Hematopoietic multipotent progenitor cell treated with erythropoietin and hydrocortisone succinate and interleukin-3 and kit ligand, for 4 days (in vitro differentiated cells): ENCODE data around the gene NBDY.

ENCODE experiments used
- DNase-seq: peaks from one replicate; pipeline ENCODE4 v3.0.0-alpha.2; 2015

NBDY gene

GRCh38 chrX:56786889-56787733 lies 58.1 kb downstream of the NBDY start:
- no peak for DNase-seq

DNA sequence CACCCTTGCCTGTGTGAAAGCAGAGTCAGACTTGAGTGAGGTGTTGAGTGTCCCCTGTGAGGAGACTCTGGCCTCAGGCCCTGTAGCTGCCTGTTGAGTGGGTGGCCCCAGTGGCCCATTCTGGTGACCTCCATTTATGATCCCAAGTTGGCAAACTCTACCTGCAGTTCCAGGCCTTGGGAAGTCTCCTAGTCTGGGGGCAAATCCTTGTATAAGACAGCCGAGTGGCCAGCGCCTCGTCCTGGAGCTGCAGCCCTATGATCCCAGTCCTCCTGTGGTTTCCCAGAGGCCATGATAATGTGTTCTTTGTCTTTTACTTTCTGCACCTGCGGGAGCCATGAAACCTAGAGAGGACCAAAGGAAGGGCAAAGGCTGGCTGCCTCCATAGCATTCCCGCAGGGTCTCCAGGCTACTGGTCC lies 58.7 kb downstream of the NBDY start:
- DNase-seq: no peak

GRCh38 chrX:56788229-56788628 lies 59.2 kb downstream of the NBDY start:
- no peak for DNase-seq

DNA sequence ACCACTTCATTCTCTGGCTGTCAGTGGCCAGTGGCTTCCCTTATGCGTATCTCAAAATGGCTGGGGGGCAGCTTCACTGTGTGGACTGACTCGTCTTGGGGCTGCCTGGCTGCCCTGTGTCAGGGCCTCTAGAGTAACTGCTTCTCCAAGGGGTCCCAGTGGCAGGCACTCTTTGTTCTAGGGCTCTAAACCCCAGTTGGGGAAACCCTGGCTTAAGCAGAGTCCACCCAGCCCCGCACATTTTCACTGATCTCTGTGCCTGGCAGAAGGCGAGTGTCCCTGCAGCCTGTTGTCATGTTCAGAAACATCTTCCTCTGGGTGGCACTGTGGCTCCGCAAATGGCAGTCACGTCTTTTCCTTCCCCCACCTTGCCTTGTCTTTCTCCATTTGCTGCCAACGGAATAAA lies 59.7 kb downstream of the NBDY start:
- peak; percentile 78 for DNase-seq

GRCh38 chrX:56789518-56790070 lies 60.6 kb downstream of the NBDY start:
- DNase-seq: no peak

GRCh38 chrX:56790778-56791177 lies 61.7 kb downstream of the NBDY start:
- no peak for DNase-seq

GRCh38 chrX:56791456-56791855 lies 62.4 kb downstream of the NBDY start:
- DNase-seq: no peak

DNA sequence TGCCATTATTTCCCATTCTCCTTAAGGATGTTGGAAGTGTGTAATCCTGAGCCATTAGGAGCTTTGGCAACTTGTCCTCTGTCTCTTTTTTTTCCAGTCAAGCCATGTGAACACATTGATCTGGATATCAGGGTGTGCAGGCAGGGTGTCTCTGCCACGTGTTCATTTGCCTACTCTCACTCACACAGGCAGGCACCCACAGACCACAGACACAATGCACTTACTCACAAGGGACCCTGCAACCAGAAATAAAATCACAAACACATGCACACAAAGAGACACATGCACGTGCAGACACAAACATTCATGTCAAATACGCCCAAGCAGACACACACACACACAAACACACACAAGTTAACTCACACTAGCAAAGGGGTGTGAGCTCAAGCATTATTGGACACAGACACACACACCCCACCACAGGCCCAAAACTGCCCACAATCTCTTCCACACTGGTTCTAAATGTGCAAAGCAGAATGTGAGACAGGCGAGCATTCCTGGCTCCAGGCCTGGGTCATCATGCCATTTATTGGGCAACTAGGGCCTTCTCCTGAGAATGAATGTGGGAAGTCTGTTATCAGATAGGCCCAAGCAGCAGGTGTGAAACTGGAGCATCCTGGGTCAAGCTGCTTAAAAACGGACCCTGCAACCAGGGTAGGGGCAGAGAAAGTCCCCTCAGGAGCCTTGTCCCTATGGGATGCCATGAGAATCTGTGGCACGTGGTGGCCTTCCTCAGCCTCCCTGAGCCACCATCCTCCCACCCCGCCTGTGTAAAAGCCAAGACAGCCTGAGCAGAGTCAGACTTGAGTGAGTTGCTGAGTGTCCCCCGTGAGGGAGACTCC lies 63.4 kb downstream of the NBDY start:
- DNase-seq: no peak

- DNase-seq: no peak
Measured at GRCh38 chrX:56793112-56793430, 64.0 kb downstream of the NBDY start.

DNA sequence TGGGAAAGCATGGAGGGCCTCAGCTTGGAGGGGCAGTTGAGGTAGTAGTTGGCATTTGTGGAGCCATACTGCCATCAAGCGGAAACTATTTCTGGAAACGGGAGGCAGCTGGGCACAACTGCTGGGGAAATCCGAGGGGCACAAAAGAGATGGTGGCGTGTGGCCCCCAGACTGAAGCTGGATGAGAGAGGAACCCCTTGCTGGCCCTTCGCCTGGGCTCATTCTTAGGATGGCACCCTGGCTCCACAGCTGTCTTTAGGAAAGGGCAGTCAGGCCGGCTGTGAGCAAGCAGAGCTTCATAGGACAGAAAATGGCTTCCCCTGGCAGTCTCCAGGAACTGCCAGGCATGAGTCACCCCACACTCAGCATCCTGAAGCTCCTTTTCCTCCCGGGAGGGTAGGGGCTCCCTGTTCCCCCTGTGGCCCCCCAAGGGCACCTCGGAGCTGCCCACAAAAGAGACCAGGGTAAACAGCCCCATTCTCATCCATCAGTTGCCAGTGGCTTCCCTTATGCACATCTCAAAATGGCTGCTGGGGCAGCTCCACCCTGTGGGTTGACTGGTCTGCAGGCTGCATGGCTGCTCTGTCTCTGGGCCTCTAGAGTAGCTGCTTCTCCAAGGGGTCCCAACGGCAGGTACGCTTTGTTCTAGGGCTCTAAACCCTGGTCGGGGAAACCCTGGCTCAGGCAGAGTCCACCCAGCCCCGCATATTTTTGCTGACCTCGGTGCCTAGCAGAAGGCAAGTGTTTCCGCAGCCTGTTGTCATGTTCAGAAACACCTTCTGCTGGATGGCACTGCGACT lies 64.7 kb downstream of the NBDY start:
- no peak for DNase-seq

GRCh38 chrX:56794404-56795230 lies 65.6 kb downstream of the NBDY start:
- no peak for DNase-seq

DNA sequence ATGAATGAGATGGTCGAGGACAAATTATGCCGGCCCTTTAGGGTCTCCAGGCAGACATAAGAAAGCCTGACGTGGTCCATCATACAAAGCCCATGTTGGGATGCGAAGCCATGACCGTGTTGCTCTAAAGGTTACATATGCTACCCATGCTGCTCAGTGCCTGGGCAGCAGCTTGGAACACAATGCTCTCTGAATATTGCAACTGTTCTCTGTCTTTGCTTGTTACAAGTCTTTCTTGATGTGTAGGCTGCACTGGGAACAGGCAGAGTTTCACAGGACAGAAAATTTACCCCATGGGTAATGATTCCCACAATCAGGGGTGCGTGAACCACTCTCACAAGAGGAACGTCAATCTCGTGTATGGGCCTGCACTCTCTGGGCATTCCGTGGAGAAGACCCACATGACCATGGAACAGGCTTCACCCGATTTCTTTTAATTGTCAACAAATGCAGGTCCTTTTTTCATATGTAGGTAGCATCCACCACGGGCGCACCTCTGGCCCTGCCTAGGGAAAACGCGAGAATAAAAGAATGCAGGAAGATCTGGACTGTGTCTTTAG lies 66.3 kb downstream of the NBDY start:
- no peak for DNase-seq

DNA sequence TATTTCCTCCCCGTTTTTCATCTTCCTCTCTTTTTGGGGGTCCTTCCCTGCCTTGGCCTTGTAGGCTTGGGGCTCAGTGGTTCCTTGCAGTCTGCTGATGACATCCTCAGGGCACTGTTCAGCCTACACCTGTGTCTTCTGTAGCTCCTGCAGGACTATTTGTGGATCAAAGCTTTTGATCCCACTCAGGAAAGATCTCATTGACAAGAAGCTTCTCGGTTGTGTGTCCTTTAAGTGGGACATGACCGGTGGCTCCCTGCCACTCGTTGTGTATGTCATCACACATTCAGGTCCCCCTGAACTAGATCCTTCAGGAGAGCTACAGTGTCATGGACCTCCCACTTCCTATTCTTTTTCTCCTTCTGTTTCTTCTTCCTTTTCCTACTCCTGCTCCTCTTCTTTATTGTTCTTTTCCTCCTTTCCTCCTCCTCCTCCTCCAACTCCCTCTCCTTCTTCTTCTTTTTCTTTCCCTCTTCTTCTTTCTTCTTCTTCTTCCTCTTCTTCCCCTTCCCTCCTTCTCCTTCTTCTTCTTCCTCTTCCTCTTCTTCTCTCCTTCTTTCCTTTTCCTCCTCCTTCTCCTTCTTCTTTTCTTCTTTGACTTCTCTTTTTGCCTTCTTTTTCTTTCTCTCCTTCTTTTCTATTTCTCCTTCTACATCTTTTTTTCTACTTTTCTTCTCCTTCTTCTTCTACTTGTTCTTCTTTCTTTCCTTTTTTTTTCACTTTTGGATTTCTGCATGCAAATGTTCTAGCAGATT lies 67.8 kb downstream of the NBDY start:
- DNase-seq: no peak

GRCh38 chrX:56797574-56798338 lies 68.7 kb downstream of the NBDY start:
- peak; percentile 90 for DNase-seq

GRCh38 chrX:56798339-56798711 lies 69.3 kb downstream of the NBDY start:
- no peak for DNase-seq

DNA sequence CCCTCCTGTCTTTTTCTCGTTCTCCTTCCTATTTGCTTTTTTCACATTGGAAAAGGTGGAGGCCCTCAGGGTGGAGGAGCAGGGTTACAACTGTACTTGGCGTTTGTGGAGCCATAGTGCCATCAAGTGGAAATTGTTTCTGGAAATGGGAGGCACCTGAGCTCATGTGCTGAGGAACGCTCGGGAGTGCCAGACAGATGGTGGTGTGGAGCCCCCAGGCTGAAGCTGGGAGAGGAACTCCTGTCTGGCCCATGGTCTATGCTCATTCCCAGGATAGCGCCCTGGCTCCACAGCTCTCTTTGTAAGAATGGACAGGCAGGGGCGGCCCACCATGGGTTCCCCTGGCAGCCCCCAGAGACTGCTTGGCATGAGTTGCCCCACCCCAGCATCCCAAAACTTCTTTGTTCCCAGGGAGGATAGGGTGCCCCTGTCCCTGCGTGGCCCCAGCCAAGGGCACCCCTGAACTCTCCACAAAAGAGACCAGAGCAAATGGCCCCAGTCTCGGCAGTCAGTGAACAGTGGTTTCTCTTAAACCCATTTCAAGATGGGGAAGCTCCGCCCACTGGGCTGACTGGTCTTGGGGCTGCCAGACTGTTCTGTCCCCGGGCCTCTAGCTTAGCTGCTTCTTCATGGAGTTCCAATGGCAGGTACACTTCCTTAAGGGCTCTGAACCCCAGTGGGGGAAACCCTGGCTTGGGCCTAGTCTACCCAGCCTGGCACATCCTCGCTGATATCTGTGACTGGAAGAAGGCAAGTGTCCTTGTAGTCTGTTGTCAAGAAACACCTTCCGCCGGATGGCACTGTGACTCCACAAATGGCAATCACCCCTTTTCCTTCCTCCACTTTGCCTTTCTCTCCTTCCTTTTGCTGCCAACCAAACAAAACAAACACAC lies 70.1 kb downstream of the NBDY start:
- no peak for DNase-seq

- DNase-seq: no peak
Measured at GRCh38 chrX:56800307-56800706, 71.3 kb downstream of the NBDY start.

DNA sequence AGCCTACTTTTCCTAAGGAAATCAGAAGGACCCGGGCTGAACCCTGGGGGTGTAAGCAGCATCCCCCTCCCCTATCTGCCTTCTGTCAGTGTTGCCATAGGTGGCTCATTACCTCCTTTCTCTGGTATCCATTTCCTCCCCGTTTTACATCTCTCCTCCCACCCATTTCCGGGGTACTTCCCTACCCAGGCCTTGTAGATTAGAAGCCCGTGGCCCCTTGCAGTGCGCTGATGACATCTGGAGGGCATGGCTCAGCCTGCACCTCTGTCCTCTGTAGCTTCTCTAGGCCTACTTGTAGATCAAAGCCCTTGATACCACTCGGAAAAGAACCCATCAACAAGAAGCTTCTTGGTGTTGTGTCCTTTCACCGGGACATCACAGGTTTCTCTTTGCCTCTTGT lies 71.8 kb downstream of the NBDY start:
- DNase-seq: peak; percentile 64

DNA sequence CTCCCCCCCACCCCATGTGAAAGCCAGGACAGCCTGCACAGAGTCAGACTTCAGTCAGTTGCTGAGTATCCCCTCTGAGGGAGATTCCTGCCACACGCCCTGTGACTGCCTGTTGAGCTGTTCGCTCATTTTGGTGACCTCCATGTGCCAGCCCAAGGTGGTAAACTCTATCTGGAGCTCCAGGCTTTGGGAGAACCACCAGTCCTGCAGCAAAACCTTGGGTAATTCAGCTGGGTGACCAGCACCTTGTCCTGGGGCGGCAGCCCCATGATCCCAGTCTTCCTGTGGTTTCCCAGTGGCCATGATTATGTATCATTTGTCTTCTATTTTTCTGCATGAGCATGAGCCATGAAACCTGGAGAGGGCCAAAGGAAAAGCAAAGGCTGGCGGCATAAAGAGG lies 73.4 kb downstream of the NBDY start:
- DNase-seq: no peak
